Ascending aorta (tissue), 2 donors: ENCODE data around the gene CEP70. TPM values are rescaled to one million over a fixed set of nuclear protein-coding genes. Genes with fewer than 3 reads are reported as not detected.

ENCODE experiments used
- DNase-seq, 2 donors: peaks; one replicate each; pipeline ENCODE4 v3.0.0-alpha.2; 2019; ENCODE audit warnings: low spot score in 2 of 2
- H3K27ac ChIP-seq, 2 donors: fragments of 200-600 bp; sonication (generic); one replicate each; pipeline ENCODE4 v1.5.1; 2016 to 2017; ENCODE audit warnings: mild to moderate bottlenecking in 1 of 2
- H3K27me3 ChIP-seq: fragments of 200-600 bp; sonication (generic); one replicate; pipeline ENCODE4 v1.5.1; 2017
- H3K36me3 ChIP-seq, 2 donors: fragments of 200-600 bp; sonication (generic); one replicate each; pipeline ENCODE4 v1.5.1; 2016
- H3K4me1 ChIP-seq, 2 donors: fragments of 200-600 bp; sonication (generic); one replicate each; pipeline ENCODE4 v1.5.1; 2016 to 2017; ENCODE audit warnings: mild to moderate bottlenecking in 1 of 2
- H3K4me3 ChIP-seq, 2 donors: fragments of 200-600 bp; sonication (generic); one replicate each; pipeline ENCODE4 v1.5.1; 2016 to 2017; ENCODE audit warnings: mild to moderate bottlenecking in 1 of 2
- H3K9me3 ChIP-seq, 2 donors: fragments of 200-600 bp; sonication (generic); one replicate each; pipeline ENCODE4 v1.5.1; 2016
- intact Hi-C: fragments of 100-400 bp; cut with DNase I; formaldehyde crosslinking; loops from one replicate; pipeline ENCODE4 v1.15.1; 2023
- total RNA-seq: library from RNA; depleted of rRNA; stranded (reverse); fragments of >200 nt; gene quantifications from one replicate; pipeline ENCODE4 v1.1.0, GENCODE V29; 2016
- TF ChIP-seq, protein P1 (sequence below), 3 experiments: fragments of 200-600 bp in 2 of 3; fragments of 450-650 bp in 1 of 3; sonication (generic) in 2 of 3; IDR thresholded peaks; one replicate each; pipeline ENCODE4 v1.5.1; 2016 to 2019; ENCODE audit warnings: antibody characterized with exemption in 3 of 3, mild to moderate bottlenecking in 1 of 3, moderate library complexity in 1 of 3

The CEP70 gene
- total RNA-seq, 1 donor from 2014 or later = 7.6 TPM

DNA sequence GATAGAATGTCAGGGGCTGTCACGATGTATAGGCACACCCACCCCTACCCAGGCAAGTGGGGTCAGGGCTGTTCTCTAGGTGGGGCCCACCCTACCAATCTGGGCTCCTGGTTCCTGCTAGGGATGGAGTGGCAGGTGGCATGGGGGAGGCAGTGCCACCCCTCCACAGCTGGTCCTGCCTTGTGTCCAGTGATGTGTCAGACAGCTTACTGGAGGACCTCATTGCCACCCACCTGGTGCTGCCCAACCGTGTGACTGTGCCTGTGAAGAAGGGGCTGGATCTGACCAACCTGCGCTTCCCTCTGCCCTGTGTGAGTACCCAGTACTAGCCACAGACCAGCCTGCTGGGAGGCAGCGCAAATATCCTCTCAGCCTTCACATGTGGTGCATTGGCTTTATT, 132.2 kb downstream of the CEP70 start:
- intact Hi-C loops = no loop called here
- H3K4me3 ChIP-seq = no peak overlapping the region
- H3K27ac ChIP-seq = no peak overlapping the region
- H3K36me3 ChIP-seq = no peaks in the 10 kb centered on the region
- H3K9me3 ChIP-seq = no peaks in the 10 kb centered on the region
- DNase-seq = peak in 1 of 2 donors; percentile 33
- TF ChIP-seq, protein P1, sequence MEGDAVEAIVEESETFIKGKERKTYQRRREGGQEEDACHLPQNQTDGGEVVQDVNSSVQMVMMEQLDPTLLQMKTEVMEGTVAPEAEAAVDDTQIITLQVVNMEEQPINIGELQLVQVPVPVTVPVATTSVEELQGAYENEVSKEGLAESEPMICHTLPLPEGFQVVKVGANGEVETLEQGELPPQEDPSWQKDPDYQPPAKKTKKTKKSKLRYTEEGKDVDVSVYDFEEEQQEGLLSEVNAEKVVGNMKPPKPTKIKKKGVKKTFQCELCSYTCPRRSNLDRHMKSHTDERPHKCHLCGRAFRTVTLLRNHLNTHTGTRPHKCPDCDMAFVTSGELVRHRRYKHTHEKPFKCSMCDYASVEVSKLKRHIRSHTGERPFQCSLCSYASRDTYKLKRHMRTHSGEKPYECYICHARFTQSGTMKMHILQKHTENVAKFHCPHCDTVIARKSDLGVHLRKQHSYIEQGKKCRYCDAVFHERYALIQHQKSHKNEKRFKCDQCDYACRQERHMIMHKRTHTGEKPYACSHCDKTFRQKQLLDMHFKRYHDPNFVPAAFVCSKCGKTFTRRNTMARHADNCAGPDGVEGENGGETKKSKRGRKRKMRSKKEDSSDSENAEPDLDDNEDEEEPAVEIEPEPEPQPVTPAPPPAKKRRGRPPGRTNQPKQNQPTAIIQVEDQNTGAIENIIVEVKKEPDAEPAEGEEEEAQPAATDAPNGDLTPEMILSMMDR (IDR thresholded peaks at IDR 0.05) = no peak
- no peaks in the 10 kb centered on the region for H3K4me1 ChIP-seq
- no peaks in the 10 kb centered on the region for H3K27me3 ChIP-seq

DNA sequence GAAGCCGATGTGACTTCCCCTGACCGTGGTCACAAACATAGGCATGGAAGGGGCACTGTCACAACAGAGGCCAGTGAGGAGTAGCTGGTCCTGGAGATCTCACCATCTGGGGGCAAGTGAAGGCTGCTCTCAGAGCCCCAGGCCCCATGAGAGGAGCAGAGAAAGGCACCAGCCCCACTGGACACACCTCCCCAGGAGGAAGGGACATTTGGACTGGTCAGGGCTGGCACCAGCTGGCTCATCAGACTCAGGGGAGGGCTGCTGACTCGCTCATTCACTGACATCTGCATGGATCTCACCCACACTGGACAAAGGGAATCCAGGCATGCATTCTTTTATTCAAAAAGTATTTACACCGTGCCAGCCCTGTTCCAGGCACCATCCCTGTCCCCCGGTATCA, 132.8 kb downstream of the CEP70 start:
- Histone ChIP-seq H3K4me1 (no peaks in the 10 kb centered on the region), H3K27ac (no peak overlapping the region), H3K9me3 (no peaks in the 10 kb centered on the region), H3K27me3 (no peaks in the 10 kb centered on the region), H3K4me3 (no peak overlapping the region), H3K36me3 (no peaks in the 10 kb centered on the region)
- peak in 1 of 2 donors; percentile 47 for DNase-seq
- TF ChIP-seq, protein P1 (IDR thresholded peaks at IDR 0.05) = no peak
- intact Hi-C loops = no loop called here

DNA sequence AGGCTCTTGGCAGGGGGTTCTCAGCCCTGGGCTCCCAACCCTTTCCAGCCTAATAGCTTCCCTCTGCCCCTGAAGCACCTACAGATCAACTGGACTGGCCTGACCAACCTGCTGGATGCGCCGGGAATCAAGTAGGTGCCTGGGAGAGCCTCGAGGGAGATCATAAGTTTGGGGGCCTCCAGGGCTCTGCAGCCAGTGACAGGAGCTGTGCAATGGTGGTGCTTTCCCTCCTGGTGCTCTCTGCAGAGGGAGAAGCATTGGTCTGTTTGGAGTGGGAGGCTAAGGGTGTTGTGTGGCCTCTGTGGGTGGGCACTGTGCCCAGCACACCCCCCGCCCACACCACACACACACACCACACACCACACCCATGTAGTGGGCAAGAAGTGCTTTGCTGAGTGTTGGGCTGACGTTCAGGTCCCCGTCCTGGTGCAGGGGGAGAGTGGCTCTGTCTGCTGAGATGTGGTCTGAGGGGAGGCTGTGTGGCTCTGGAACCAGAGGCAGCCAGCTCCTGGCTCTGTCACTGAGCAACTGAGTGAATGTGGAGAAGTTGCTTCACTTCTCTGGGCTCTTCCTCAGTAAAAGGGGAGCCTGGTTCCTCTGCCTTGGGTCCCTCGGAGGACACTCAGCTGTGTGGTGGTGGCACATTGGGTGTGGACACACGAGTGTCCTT, 133.4 kb downstream of the CEP70 start:
- Histone ChIP-seq H3K4me3 (no peak overlapping the region), H3K27ac (no peak overlapping the region), H3K4me1 (no peaks in the 10 kb centered on the region), H3K36me3 (no peaks in the 10 kb centered on the region), H3K9me3 (no peaks in the 10 kb centered on the region), H3K27me3 (no peaks in the 10 kb centered on the region)
- TF ChIP-seq, protein P1 (IDR thresholded peaks at IDR 0.05) = no peak
- peak in 1 of 2 donors; percentile 51 for DNase-seq
- intact Hi-C loops = no loop called here

DNA sequence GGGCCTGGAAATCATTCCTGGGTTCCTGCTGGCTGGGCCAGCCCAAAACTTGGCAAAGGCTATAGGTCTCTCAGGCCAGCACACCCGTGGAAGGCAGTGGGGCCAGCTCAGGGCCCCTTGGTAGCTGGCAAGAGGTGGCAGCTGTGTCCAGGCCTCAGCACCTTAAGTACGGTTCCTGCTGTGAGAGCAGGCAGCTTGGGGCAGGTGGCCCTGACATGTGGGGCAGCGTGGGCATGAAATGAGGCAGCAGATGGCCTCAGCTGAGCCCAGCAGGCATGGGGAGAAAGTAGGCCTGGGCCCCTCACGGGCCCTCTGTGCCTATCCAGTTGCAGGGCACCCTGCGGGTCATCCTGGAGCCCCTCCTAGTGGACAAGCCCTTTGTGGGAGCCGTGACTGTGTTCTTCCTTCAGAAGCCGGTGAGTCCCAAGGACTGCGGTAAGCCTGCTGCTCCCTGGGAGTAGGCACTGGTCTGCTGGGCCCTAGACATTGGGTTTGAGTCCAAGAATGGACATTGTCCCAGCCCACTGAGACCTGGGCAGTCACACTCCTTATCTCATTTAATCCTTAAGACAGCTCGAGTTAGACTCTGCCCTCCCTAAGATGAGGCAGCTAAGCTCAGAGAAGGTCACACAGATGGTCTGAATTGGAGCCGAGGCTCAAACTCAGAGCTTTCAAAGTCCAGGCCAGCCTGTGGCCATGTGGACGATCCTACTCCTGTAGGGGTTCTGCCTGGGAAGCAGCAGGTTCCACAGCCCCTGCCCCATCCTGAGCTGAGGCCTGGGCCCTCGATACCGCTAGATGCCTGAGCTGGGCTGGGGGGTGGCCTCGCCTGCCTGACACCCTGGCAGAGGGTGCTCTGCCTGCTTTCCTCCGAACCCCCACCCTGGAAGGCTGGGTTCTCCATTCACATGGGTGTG, 134.2 kb downstream of the CEP70 start:
- H3K4me3 ChIP-seq = no peak overlapping the region
- DNase-seq = peak in 1 of 2 donors; percentile 40
- H3K36me3 ChIP-seq = no peaks in the 10 kb centered on the region
- no peak overlapping the region for H3K27ac ChIP-seq
- H3K4me1 ChIP-seq = no peaks in the 10 kb centered on the region
- H3K27me3 ChIP-seq = no peaks in the 10 kb centered on the region
- TF ChIP-seq, protein P1 (IDR thresholded peaks at IDR 0.05) = no peak
- intact Hi-C loops = no loop called here
- no peaks in the 10 kb centered on the region for H3K9me3 ChIP-seq

DNA sequence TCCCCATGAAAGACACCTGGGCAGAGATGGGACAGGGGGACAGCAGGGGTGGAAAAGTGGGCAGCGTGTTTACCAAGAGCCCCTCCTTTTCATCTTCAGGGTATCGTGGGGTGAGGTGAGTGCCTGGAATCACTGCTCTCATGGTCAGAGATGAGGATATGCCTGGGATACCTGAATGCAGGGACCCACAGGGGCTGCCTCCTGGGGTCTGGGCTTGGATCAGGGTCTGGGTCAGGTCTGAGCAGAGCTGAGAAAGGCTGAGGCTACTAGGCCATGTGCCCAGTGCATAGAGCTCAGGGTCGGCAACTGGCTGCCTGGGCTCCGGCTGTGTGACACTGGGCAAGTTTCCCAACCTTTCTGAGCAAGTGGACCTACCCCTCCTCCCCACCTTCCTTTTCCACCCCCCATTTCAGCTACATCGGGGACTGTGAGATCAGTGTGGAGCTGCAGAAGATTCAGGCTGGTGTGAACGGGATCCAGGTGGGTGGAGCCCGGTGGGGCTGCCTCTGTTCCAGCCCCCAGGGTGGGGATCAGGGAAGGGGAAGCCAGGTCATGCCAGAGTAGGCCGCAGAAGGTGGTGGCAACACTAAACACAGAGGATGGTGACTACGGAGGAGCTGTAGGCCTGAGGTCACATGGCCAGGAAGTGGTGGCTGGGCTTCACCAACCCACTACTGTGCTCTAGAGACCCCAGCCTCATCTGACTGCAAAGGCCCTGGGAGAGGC, 135.1 kb downstream of the CEP70 start:
- peak in 1 of 2 donors; percentile 54 for DNase-seq
- Histone ChIP-seq H3K4me1 (no peaks in the 10 kb centered on the region), H3K4me3 (no peak overlapping the region), H3K9me3 (no peaks in the 10 kb centered on the region), H3K27ac (no peak overlapping the region), H3K36me3 (no peaks in the 10 kb centered on the region), H3K27me3 (no peaks in the 10 kb centered on the region)
- TF ChIP-seq, protein P1 (IDR thresholded peaks at IDR 0.05) = no peak
- intact Hi-C loops = no loop called here
